ENCODE measurements around the gene ADAM10. TPM values are rescaled to one million over a fixed set of nuclear protein-coding genes. Genes with fewer than 3 reads are reported as not detected.

The ADAM10 gene
- total RNA-seq, 1 experiment from 2014 or later, result 170 TPM

- DNase-seq, result no peak
- no peaks in the 10 kb centered on the region for H3K27me3 Mint-ChIP-seq (ENCODE audit: insufficient read depth, unreplicated experiment)
- intact Hi-C loops (cut with micrococcal nuclease; ENCODE audit: unreplicated experiment), result loop anchor here (5.0 kb wide), 1 partner anchor 313 kb away; no protein-coding TSS in a partner anchor
- peaks cover 31% of the 10 kb centered on the region for H3K9me3 Mint-ChIP-seq (ENCODE audit: unreplicated experiment)
- no peak overlapping the region for H3K4me3 ChIP-seq (ENCODE audit: low read depth, low read length)
- H3K36me3 Mint-ChIP-seq (ENCODE audit: insufficient read depth, unreplicated experiment), result peaks cover 4% of the 10 kb centered on the region
- POLR2A ChIA-PET, result no interaction called here
- H3K27me3 ChIP-seq (replicated peaks; ENCODE audit: control insufficient read depth, insufficient read depth, low read length), result no peaks in the 10 kb centered on the region
- peaks cover 25% of the 10 kb centered on the region for H3K4me1 ChIP-seq
- TF ChIP-seq, protein P1, sequence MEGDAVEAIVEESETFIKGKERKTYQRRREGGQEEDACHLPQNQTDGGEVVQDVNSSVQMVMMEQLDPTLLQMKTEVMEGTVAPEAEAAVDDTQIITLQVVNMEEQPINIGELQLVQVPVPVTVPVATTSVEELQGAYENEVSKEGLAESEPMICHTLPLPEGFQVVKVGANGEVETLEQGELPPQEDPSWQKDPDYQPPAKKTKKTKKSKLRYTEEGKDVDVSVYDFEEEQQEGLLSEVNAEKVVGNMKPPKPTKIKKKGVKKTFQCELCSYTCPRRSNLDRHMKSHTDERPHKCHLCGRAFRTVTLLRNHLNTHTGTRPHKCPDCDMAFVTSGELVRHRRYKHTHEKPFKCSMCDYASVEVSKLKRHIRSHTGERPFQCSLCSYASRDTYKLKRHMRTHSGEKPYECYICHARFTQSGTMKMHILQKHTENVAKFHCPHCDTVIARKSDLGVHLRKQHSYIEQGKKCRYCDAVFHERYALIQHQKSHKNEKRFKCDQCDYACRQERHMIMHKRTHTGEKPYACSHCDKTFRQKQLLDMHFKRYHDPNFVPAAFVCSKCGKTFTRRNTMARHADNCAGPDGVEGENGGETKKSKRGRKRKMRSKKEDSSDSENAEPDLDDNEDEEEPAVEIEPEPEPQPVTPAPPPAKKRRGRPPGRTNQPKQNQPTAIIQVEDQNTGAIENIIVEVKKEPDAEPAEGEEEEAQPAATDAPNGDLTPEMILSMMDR (IDR thresholded peaks at IDR 0.05; ENCODE audit: insufficient read depth in 1 of 2, low read depth in 1 of 2, low read length in 1 of 2, severe bottlenecking in 1 of 2, unreplicated experiment in 1 of 2), result no peak
- CTCF ChIA-PET, result no interaction called here
- H3K9me3 ChIP-seq, result peaks cover 7% of the 10 kb centered on the region; the same call in 1 of the 2 replicates
- no TSS peak for BruUV-seq (replicated peaks)
- no peak overlapping the region for H3K4me3 Mint-ChIP-seq (ENCODE audit: unreplicated experiment)
- H3K4me1 Mint-ChIP-seq (ENCODE audit: low read depth, unreplicated experiment), result peaks cover 10% of the 10 kb centered on the region
- no peaks in the 10 kb centered on the region for H3K36me3 ChIP-seq (ENCODE audit: control insufficient read depth, insufficient read depth, low read length)
- no peak overlapping the region for H3K27ac Mint-ChIP-seq (ENCODE audit: unreplicated experiment)
Observed at GRCh38 chr15:58584789-58585461, 164.6 kb downstream of the ADAM10 start.

- Mint-ChIP-seq H3K36me3 (ENCODE audit: insufficient read depth, unreplicated experiment) (peaks cover 4% of the 10 kb centered on the region), H3K27ac (ENCODE audit: unreplicated experiment) (no peak overlapping the region), H3K4me3 (ENCODE audit: unreplicated experiment) (no peak overlapping the region), H3K9me3 (ENCODE audit: unreplicated experiment) (peaks cover 31% of the 10 kb centered on the region), H3K4me1 (ENCODE audit: low read depth, unreplicated experiment) (no peaks in the 10 kb centered on the region), H3K27me3 (ENCODE audit: insufficient read depth, unreplicated experiment) (no peaks in the 10 kb centered on the region)
- Histone ChIP-seq H3K4me1 (peaks cover 11% of the 10 kb centered on the region), H3K9me3 (peaks cover 7% of the 10 kb centered on the region; the same call in 1 of the 2 replicates), H3K4me3 (ENCODE audit: low read depth, low read length) (no peak overlapping the region), H3K27me3 (replicated peaks; ENCODE audit: control insufficient read depth, insufficient read depth, low read length) (no peaks in the 10 kb centered on the region), H3K36me3 (ENCODE audit: control insufficient read depth, insufficient read depth, low read length) (no peaks in the 10 kb centered on the region)
- BruUV-seq (replicated peaks), result no TSS peak
- intact Hi-C loops (cut with micrococcal nuclease; ENCODE audit: unreplicated experiment), result no loop called here
- CTCF ChIA-PET, result interaction anchor here (1.0 kb wide), 1 partner anchor 362 kb away, joined by 3 read pairs; no protein-coding TSS in a partner anchor
- TF ChIP-seq, protein P1 (IDR thresholded peaks at IDR 0.05; ENCODE audit: insufficient read depth in 1 of 2, low read depth in 1 of 2, low read length in 1 of 2, severe bottlenecking in 1 of 2, unreplicated experiment in 1 of 2), result no peak
- POLR2A ChIA-PET, result no interaction called here
- no peak for DNase-seq
Observed at GRCh38 chr15:58583171-58583908, 166.2 kb downstream of the ADAM10 start.

GRCh38 chr15:58582160-58582559 lies 167.3 kb downstream of the ADAM10 start:
- H3K4me3 ChIP-seq (ENCODE audit: low read depth, low read length), result no peak overlapping the region
- H3K27me3 ChIP-seq (replicated peaks; ENCODE audit: control insufficient read depth, insufficient read depth, low read length), result no peaks in the 10 kb centered on the region
- POLR2A ChIA-PET, result no interaction called here
- peaks cover 4% of the 10 kb centered on the region for H3K36me3 Mint-ChIP-seq (ENCODE audit: insufficient read depth, unreplicated experiment)
- no peaks in the 10 kb centered on the region for H3K4me1 Mint-ChIP-seq (ENCODE audit: low read depth, unreplicated experiment)
- intact Hi-C loops (cut with micrococcal nuclease; ENCODE audit: unreplicated experiment), result no loop called here
- CTCF ChIA-PET, result no interaction called here
- H3K27me3 Mint-ChIP-seq (ENCODE audit: insufficient read depth, unreplicated experiment), result no peaks in the 10 kb centered on the region
- no peak overlapping the region for H3K27ac Mint-ChIP-seq (ENCODE audit: unreplicated experiment)
- peaks cover 31% of the 10 kb centered on the region for H3K9me3 Mint-ChIP-seq (ENCODE audit: unreplicated experiment)
- H3K4me1 ChIP-seq, result peaks cover under 1% of the 10 kb centered on the region; the same call in 1 of the 2 replicates
- BruUV-seq (replicated peaks), result no TSS peak
- no peak for DNase-seq
- TF ChIP-seq, protein P1 (IDR thresholded peaks at IDR 0.05; ENCODE audit: insufficient read depth in 1 of 2, low read depth in 1 of 2, low read length in 1 of 2, severe bottlenecking in 1 of 2, unreplicated experiment in 1 of 2), result no peak
- no peaks in the 10 kb centered on the region for H3K36me3 ChIP-seq (ENCODE audit: control insufficient read depth, insufficient read depth, low read length)
- H3K4me3 Mint-ChIP-seq (ENCODE audit: unreplicated experiment), result no peak overlapping the region
- peaks cover 7% of the 10 kb centered on the region; the same call in 1 of the 2 replicates for H3K9me3 ChIP-seq
